Measurements from ENCODE around the gene SCLY. TPM values are rescaled to one million over a fixed set of nuclear protein-coding genes. Genes with fewer than 3 reads are reported as not detected.
"Not testable (repeated sequence)": the region's sequence is repeated elsewhere in the genome, so short reads cannot be mapped to it uniquely, and the experiment has no call there.

SCLY gene
- total and polyA plus RNA-seq, 5 experiments from 2014 or later, result 10.8 to 31.2 (median 17.1) TPM

GRCh38 chr2:238114851-238115660 is 54.3 kb downstream of the SCLY start:
- peak overlapping the region in 1 of 10 donors; percentile 43 for H3K27ac Mint-ChIP-seq
- peak in 1 of 10 donors; percentile 45 for DNase-seq
- ATAC-seq, result no peak
- peaks cover 0 to 11% (median 2%) of the 10 kb centered on the region in 5 donors for H3K27me3 Mint-ChIP-seq
- peaks cover 0 to 10% (median 7%) of the 10 kb centered on the region in 3 donors for H3K36me3 Mint-ChIP-seq
- H3K4me3 Mint-ChIP-seq, result no peak overlapping the region
- H3K9me3 Mint-ChIP-seq, result peaks cover 0 to 19% (median 13%) of the 10 kb centered on the region in 9 donors
- POLR2A ChIA-PET, result no interaction called here
- H3K4me1 Mint-ChIP-seq, result peaks cover 0 to 2% (median 0%) of the 10 kb centered on the region in 4 donors

- H3K36me3 Mint-ChIP-seq, H3K4me1 Mint-ChIP-seq, H3K27ac Mint-ChIP-seq, ATAC-seq, POLR2A ChIA-PET, H3K4me3 Mint-ChIP-seq: not testable (repeated sequence)
- peak in 1 of 10 donors; percentile 2 for DNase-seq
- Mint-ChIP-seq H3K9me3 (peaks cover 0 to 19% (median 13%) of the 10 kb centered on the region in 9 donors), H3K27me3 (peaks cover 0 to 11% (median 2%) of the 10 kb centered on the region in 5 donors)
Measured at GRCh38 chr2:238115709-238116108, 54.9 kb downstream of the SCLY start.

- Mint-ChIP-seq H3K4me1 (peaks cover 0 to 2% (median 0%) of the 10 kb centered on the region in 4 donors), H3K36me3 (peaks cover 0 to 10% (median 7%) of the 10 kb centered on the region in 3 donors), H3K9me3 (peaks cover 0 to 19% (median 13%) of the 10 kb centered on the region in 9 donors), H3K4me3 (no peak overlapping the region), H3K27ac (no peak overlapping the region), H3K27me3 (peaks cover 0 to 11% (median 2%) of the 10 kb centered on the region in 5 donors)
- DNase-seq (peak in 2 of 10 donors; percentile 1 to 47), ATAC-seq (no peak)
- POLR2A ChIA-PET, result no interaction called here
Measured at GRCh38 chr2:238116298-238117198, 55.7 kb downstream of the SCLY start.

GRCh38 chr2:238117199-238118154 is 56.7 kb downstream of the SCLY start:
- Mint-ChIP-seq H3K4me1 (peaks cover 0 to 2% (median 0%) of the 10 kb centered on the region in 4 donors), H3K4me3 (no peak overlapping the region), H3K27me3 (peaks cover 0 to 11% (median 2%) of the 10 kb centered on the region in 5 donors), H3K36me3 (peaks cover 0 to 10% (median 6%) of the 10 kb centered on the region in 3 donors), H3K27ac (no peak overlapping the region), H3K9me3 (peaks cover 0 to 15% (median 9%) of the 10 kb centered on the region in 9 donors)
- POLR2A ChIA-PET, result no interaction called here
- ATAC-seq, result no peak
- peak in 2 of 10 donors; percentile 1 to 56 for DNase-seq

GRCh38 chr2:238119756-238120462 is 59.1 kb downstream of the SCLY start:
- no peaks in the 10 kb centered on the region for H3K4me1 Mint-ChIP-seq
- ATAC-seq, result no peak
- peaks cover 0 to 11% (median 2%) of the 10 kb centered on the region in 5 donors for H3K27me3 Mint-ChIP-seq
- peak in 1 of 10 donors; percentile 1 for DNase-seq
- no peaks in the 10 kb centered on the region for H3K9me3 Mint-ChIP-seq
- H3K36me3 Mint-ChIP-seq, result no peaks in the 10 kb centered on the region
- H3K4me3 Mint-ChIP-seq, result no peak overlapping the region
- H3K27ac Mint-ChIP-seq, result no peak overlapping the region
- POLR2A ChIA-PET, result no interaction called here

GRCh38 chr2:238120463-238121298 is 59.9 kb downstream of the SCLY start:
- Mint-ChIP-seq H3K27ac (no peak overlapping the region), H3K36me3 (no peaks in the 10 kb centered on the region), H3K9me3 (no peaks in the 10 kb centered on the region), H3K4me1 (no peaks in the 10 kb centered on the region), H3K4me3 (no peak overlapping the region), H3K27me3 (peaks cover 0 to 11% (median 2%) of the 10 kb centered on the region in 5 donors)
- DNase-seq (no peak), ATAC-seq (no peak)
- POLR2A ChIA-PET, result no interaction called here

- Mint-ChIP-seq H3K27me3 (peaks cover 0 to 11% (median 2%) of the 10 kb centered on the region in 5 donors), H3K4me3 (no peak overlapping the region), H3K4me1 (no peaks in the 10 kb centered on the region), H3K36me3 (no peaks in the 10 kb centered on the region), H3K9me3 (no peaks in the 10 kb centered on the region), H3K27ac (no peak overlapping the region)
- POLR2A ChIA-PET, result no interaction called here
- no peak for ATAC-seq
- DNase-seq, result peak in 1 of 10 donors; percentile 0
Measured at GRCh38 chr2:238121511-238122286, 60.9 kb downstream of the SCLY start.

GRCh38 chr2:238122287-238123217 is 61.8 kb downstream of the SCLY start:
- Mint-ChIP-seq H3K4me3 (no peak overlapping the region), H3K27ac (no peak overlapping the region), H3K9me3 (no peaks in the 10 kb centered on the region), H3K4me1 (no peaks in the 10 kb centered on the region), H3K27me3 (peaks cover 0 to 11% (median under 1%) of the 10 kb centered on the region in 5 donors), H3K36me3 (no peaks in the 10 kb centered on the region)
- peak in 2 of 10 donors; percentile 1 to 47 for DNase-seq
- ATAC-seq, result no peak
- POLR2A ChIA-PET, result no interaction called here

GRCh38 chr2:238123218-238123971 is 62.6 kb downstream of the SCLY start:
- Mint-ChIP-seq H3K27ac (no peak overlapping the region), H3K36me3 (no peaks in the 10 kb centered on the region), H3K27me3 (peaks cover 0 to 8% (median 0%) of the 10 kb centered on the region in 5 donors), H3K9me3 (no peaks in the 10 kb centered on the region), H3K4me3 (no peak overlapping the region), H3K4me1 (no peaks in the 10 kb centered on the region)
- DNase-seq (no peak), ATAC-seq (no peak)
- POLR2A ChIA-PET, result no interaction called here
